GM23338 (cell line): ENCODE data around the gene LTB. TPM values are rescaled to one million over a fixed set of nuclear protein-coding genes. Genes with fewer than 3 reads are reported as not detected.

Experiments
- polyA plus RNA-seq: library from polyadenylated mRNA; unstranded; fragments of >200 nt; fragmentation: Nextera tagmentation; extraction: Ambion mirVana; gene quantifications from 2 replicates; pipeline ENCODE4 v1.2.1, GENCODE V29; 2016
- small RNA-seq: library from RNA; depleted of rRNA; stranded (forward); fragments of <200 nt; gene quantifications from one replicate; pipeline ENCODE3, GENCODE V24; 2014; ENCODE audit warnings: low replicate concordance
- total RNA-seq: library from RNA; depleted of rRNA; stranded (reverse); fragments of >200 nt; shearing (Covaris generic); gene quantifications from 2 replicates; pipeline ENCODE4 v1.2.3, GENCODE V29; 2014; rRNA removed

Gene LTB
- total and polyA plus RNA-seq, 2 experiments from 2014 or later = 1.7 TPM; not detected in 1

Small RNA genes lying within 50 kb of the gene (small RNA-seq; reads per million reads assigned to genes)
- gene SNORA38 = 15.1 reads per million, percentile 97 among the genes with 10 or more reads in this experiment
- gene SNORD117 = 132 reads per million, percentile 99 among the genes with 10 or more reads in this experiment
- not detected for gene SNORD84
- gene UQCRHP1 = not detected

Other genes starting within 250 kb of the LTB start
Only the 30 nearest of the 35 such genes appear.
- 18.2 and 22.7 TPM in 2 replicates for gene MICA, start 178.8 kb downstream of the LTB start, total RNA-seq
- 12.7 and 13.4 TPM in 2 replicates for gene MICA, start 178.8 kb downstream of the LTB start, polyA plus RNA-seq
- gene MICB, start 84.3 kb downstream of the LTB start, total RNA-seq = 20.8 and 23.8 TPM in 2 replicates
- gene MICB, start 84.3 kb downstream of the LTB start, polyA plus RNA-seq = 8.8 and 9.2 TPM in 2 replicates
- gene MCCD1, start 53.5 kb downstream of the LTB start, total RNA-seq = not detected in 2 replicates
- not detected in 2 replicates for gene MCCD1, start 53.5 kb downstream of the LTB start, polyA plus RNA-seq
- gene DDX39B, start 40.4 kb downstream of the LTB start, total RNA-seq = 849 and 866 TPM in 2 replicates
- 341 and 357 TPM in 2 replicates for gene DDX39B, start 40.4 kb downstream of the LTB start, polyA plus RNA-seq
- gene ATP6V1G2, start 35.8 kb downstream of the LTB start, total RNA-seq = 1.6 and 2.4 TPM in 2 replicates
- gene ATP6V1G2, start 35.8 kb downstream of the LTB start, polyA plus RNA-seq = 2.2 and 2.7 TPM in 2 replicates
- 10.1 and 12.3 TPM in 2 replicates for gene NFKBIL1, start 34.8 kb downstream of the LTB start, total RNA-seq
- gene NFKBIL1, start 34.8 kb downstream of the LTB start, polyA plus RNA-seq = 8.4 and 9.6 TPM in 2 replicates
- not detected in 2 replicates for gene LTA, start 10.1 kb downstream of the LTB start, total RNA-seq
- gene LTA, start 10.1 kb downstream of the LTB start, polyA plus RNA-seq = not detected in 2 replicates
- not detected in 2 replicates for gene TNF, start 6.9 kb downstream of the LTB start, total RNA-seq
- gene TNF, start 6.9 kb downstream of the LTB start, polyA plus RNA-seq = 0.11 TPM in 1 of 2 replicates, not detected in the other
- gene LST1, start 3.9 kb upstream of the LTB start, total RNA-seq = not detected in 2 replicates
- gene LST1, start 3.9 kb upstream of the LTB start, polyA plus RNA-seq = 0.37 TPM in 1 of 2 replicates, not detected in the other
- not detected in 2 replicates for gene NCR3, start 10.6 kb upstream of the LTB start, total RNA-seq
- gene NCR3, start 10.6 kb upstream of the LTB start, polyA plus RNA-seq = not detected in 2 replicates
- gene AIF1, start 32.8 kb upstream of the LTB start, total RNA-seq = 6.2 and 13.3 TPM in 2 replicates
- 33.7 and 36.2 TPM in 2 replicates for gene AIF1, start 32.8 kb upstream of the LTB start, polyA plus RNA-seq
- gene PRRC2A, start 38.3 kb upstream of the LTB start, total RNA-seq = 223 and 273 TPM in 2 replicates
- 213 and 238 TPM in 2 replicates for gene PRRC2A, start 38.3 kb upstream of the LTB start, polyA plus RNA-seq
- gene BAG6, start 70.2 kb upstream of the LTB start, total RNA-seq = 289 and 292 TPM in 2 replicates
- 169 and 183 TPM in 2 replicates for gene BAG6, start 70.2 kb upstream of the LTB start, polyA plus RNA-seq
- gene APOM, start 73.5 kb upstream of the LTB start, total RNA-seq = 1.2 and 4.2 TPM in 2 replicates
- gene APOM, start 73.5 kb upstream of the LTB start, polyA plus RNA-seq = 10.0 and 10.7 TPM in 2 replicates
- 12.8 and 15.0 TPM in 2 replicates for gene C6orf47, start 78.4 kb upstream of the LTB start, total RNA-seq
- 9.4 TPM in 2 replicates for gene C6orf47, start 78.4 kb upstream of the LTB start, polyA plus RNA-seq
- gene GPANK1, start 82.6 kb upstream of the LTB start, total RNA-seq = 24.6 and 27.1 TPM in 2 replicates
- 49.2 and 54.0 TPM in 2 replicates for gene GPANK1, start 82.6 kb upstream of the LTB start, polyA plus RNA-seq
- gene CSNK2B, start 83.7 kb upstream of the LTB start, total RNA-seq = 210 and 260 TPM in 2 replicates
- 271 and 282 TPM in 2 replicates for gene CSNK2B, start 83.7 kb upstream of the LTB start, polyA plus RNA-seq
- 3.8 and 7.9 TPM in 2 replicates for gene LY6G5B, start 87.6 kb upstream of the LTB start, total RNA-seq
- gene LY6G5B, start 87.6 kb upstream of the LTB start, polyA plus RNA-seq = 8.4 and 8.5 TPM in 2 replicates
- 1.1 TPM in 1 of 2 replicates, not detected in the other for gene LY6G5C, start 98.6 kb upstream of the LTB start, total RNA-seq
- gene LY6G5C, start 98.6 kb upstream of the LTB start, polyA plus RNA-seq = 2.1 TPM in 2 replicates
- 29.7 and 37.0 TPM in 2 replicates for gene ABHD16A, start 120.9 kb upstream of the LTB start, total RNA-seq
- gene ABHD16A, start 120.9 kb upstream of the LTB start, polyA plus RNA-seq = 25.9 and 26.9 TPM in 2 replicates
- gene LY6G6F, start 124.4 kb upstream of the LTB start, total RNA-seq = not detected in 2 replicates
- gene LY6G6F, start 124.4 kb upstream of the LTB start, polyA plus RNA-seq = not detected in 2 replicates
- not detected in 2 replicates for gene LY6G6D, start 132.9 kb upstream of the LTB start, total RNA-seq
- gene LY6G6D, start 132.9 kb upstream of the LTB start, polyA plus RNA-seq = not detected in 2 replicates
- not detected in 2 replicates for gene LY6G6C, start 139.3 kb upstream of the LTB start, total RNA-seq
- 0.23 TPM in 1 of 2 replicates, not detected in the other for gene LY6G6C, start 139.3 kb upstream of the LTB start, polyA plus RNA-seq
- not detected in 2 replicates for gene MPIG6B, start 140.9 kb upstream of the LTB start, total RNA-seq
- gene MPIG6B, start 140.9 kb upstream of the LTB start, polyA plus RNA-seq = 0.12 and 0.13 TPM in 2 replicates
- gene DDAH2, start 146.9 kb upstream of the LTB start, total RNA-seq = 58.7 and 62.2 TPM in 2 replicates
- gene DDAH2, start 146.9 kb upstream of the LTB start, polyA plus RNA-seq = 65.0 and 65.1 TPM in 2 replicates
- gene CLIC1, start 154.1 kb upstream of the LTB start, total RNA-seq = 226 and 269 TPM in 2 replicates
- gene CLIC1, start 154.1 kb upstream of the LTB start, polyA plus RNA-seq = 269 and 296 TPM in 2 replicates
- gene MSH5, start 157.6 kb upstream of the LTB start, total RNA-seq = 23.9 and 27.2 TPM in 2 replicates
- gene MSH5, start 157.6 kb upstream of the LTB start, polyA plus RNA-seq = 12.1 and 12.8 TPM in 2 replicates
- 3.9 TPM in 1 of 2 replicates, not detected in the other for gene SAPCD1, start 180.2 kb upstream of the LTB start, total RNA-seq
- 4.5 and 5.0 TPM in 2 replicates for gene SAPCD1, start 180.2 kb upstream of the LTB start, polyA plus RNA-seq
- gene VWA7, start 194.9 kb upstream of the LTB start, total RNA-seq = 0.07 and 0.12 TPM in 2 replicates
- gene VWA7, start 194.9 kb upstream of the LTB start, polyA plus RNA-seq = 0.36 and 0.75 TPM in 2 replicates
- 137 and 153 TPM in 2 replicates for gene VARS1, start 213.3 kb upstream of the LTB start, total RNA-seq
- 66.0 and 71.2 TPM in 2 replicates for gene VARS1, start 213.3 kb upstream of the LTB start, polyA plus RNA-seq